ENCODE data around the gene ZSCAN5C.
"Not testable (repeated sequence)": the region's sequence is repeated elsewhere in the genome, so short reads cannot be mapped to it uniquely, and the experiment has no call there.

ZSCAN5C gene

DNA sequence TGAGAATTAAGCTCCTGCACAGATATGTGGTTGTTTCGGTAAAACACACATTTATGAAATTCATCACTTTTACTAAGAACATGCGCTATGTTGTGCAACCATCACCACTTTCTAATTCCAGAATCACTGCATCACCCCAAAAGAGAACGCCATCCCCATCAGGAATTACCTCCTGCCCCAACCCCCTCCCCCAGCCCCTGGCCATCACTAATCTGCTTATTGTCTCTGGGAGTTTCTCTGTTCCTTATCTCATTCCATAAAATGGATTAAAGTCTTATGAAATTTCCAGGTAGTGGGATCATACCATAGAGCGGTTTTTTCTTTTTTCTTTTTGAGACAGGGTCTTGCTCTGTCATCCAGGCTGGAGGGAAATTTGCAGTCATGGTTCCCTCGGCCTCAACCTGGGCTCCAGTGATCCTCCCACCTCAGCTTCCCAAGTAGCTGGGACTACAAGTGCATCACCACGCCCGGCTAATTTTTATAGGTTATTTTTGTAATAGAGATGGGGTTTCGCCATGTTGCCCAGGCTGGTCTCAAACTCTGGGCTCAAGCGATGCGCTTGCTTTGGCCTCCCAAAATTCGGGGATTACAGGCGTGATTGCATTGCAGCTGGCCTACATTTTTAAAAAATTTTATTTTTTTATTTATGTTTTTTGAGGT, 8.0 kb upstream of the ZSCAN5C start:
- DNase-seq = no peak

GRCh38 chr19:56197646-56198045, 4.4 kb upstream of the ZSCAN5C start, which contains the start of gene ZSCAN5B:
TSS of gene ZSCAN5B (minus strand) at chr19:56197783. CDS start at chr19:56193052, 4,731 bp downstream.
- not testable (repeated sequence) for DNase-seq

DNA sequence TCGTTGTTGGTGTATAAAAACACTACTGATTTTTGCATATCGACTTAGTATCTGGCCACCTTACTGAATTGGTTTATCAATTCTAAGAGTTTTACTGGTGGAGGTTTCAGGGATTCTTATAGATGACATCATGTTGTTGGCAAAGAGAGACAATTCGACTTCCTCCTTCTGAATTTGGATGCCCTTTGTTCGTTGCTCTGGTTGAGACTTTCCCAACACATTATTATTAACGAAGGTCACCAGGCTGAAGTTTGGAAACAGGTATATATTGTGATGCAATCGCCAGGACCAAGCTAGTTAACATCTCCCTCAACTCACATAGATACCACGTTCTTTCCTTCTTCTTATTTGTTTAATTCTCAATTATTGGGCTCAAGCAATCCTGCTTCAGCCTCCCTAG, 2.4 kb upstream of the ZSCAN5C start:
- DNase-seq = no peak

GRCh38 chr19:56207581-56207980, 5.5 kb downstream of the ZSCAN5C start:
- DNase-seq = not testable (repeated sequence)

DNA sequence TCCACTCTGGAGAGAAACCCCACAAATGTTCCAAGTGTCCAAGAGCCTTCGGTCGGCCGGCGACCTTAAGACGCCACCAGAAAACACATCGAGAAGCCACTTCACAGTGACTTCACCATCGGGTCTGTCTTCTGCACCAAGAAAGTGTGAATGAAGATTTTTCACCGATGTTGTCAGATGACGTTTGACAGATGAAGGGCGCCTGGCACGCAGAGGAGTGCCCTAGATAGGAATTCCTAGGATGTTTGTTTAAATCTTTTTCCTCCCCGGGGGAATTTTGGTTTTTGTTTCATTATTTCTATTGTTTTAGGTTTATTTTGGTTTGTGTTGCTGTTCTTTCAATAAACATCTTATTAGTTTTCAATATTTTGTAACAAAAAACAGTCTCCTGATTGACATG, 7.0 kb downstream of the ZSCAN5C start:
- DNase-seq = no peak

- not testable (repeated sequence) for DNase-seq
Measured at GRCh38 chr19:56210036-56210435, 8.0 kb downstream of the ZSCAN5C start.

GRCh38 chr19:56211718-56212117, 9.6 kb downstream of the ZSCAN5C start:
- no peak for DNase-seq

- no peak for DNase-seq
Measured at GRCh38 chr19:56217039-56217949, 15.2 kb downstream of the ZSCAN5C start.

- no peak for DNase-seq
Measured at GRCh38 chr19:56218961-56219360, 16.9 kb downstream of the ZSCAN5C start.

DNA sequence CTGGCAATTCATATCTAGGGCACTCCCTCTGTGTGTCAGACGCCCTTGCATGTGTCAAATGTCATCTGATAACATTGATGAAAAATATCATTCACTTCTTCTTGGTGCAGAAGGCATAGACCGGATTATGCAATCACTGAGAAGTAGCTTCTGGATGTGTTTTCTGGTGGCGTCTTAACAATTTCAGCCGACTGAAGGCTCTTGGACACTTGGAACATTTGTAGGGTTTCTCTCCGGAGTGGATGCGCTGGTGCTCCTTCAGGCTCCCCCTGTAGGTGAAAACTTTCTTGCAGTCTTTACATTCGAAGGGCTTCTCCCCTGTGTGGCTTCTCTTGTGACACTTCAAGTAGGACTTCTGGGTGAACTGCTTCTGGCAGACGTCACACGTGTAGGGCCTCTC, 19.4 kb downstream of the ZSCAN5C start:
- not testable (repeated sequence) for DNase-seq

- no peak for DNase-seq
Measured at GRCh38 chr19:56221851-56222250, 19.8 kb downstream of the ZSCAN5C start.

DNA sequence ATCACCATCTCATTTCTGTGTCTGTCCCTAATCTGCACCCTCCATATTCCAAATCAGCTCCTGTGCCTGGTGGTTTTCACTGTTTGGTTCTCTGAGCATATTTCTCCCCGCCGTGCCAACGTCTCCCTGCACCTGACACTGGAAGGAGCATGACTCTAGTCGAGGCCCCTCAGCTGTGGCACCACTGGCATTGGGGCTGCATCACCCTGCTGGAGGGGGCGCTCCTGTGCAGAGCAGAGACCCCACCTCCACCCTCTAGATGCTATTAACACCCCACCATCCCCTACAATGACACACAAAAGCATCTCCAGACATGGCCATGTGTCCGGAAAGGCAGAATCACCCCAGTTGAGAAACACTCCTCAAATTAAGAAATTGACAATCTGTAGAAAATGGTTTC, 20.8 kb downstream of the ZSCAN5C start:
- DNase-seq = no peak

DNA sequence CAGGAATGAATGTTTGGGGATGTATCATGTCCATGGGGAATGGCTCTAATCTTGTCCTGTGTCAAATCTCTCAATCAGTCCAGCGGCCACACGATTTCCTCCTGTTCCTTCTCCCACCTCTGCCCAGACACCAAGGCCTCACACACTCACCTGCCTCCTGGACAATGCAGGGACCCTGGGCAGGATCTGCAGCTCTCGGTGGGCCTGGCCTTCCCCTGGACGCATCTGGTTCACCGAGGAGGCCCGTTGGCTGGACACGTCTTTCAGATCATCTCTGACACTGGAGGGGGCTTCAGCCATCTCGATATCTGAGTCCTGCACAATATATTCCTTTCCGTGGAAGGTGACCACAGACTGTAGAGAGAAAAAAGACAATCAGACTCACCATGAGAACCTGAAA, 21.4 kb downstream of the ZSCAN5C start:
- DNase-seq = no peak

DNA sequence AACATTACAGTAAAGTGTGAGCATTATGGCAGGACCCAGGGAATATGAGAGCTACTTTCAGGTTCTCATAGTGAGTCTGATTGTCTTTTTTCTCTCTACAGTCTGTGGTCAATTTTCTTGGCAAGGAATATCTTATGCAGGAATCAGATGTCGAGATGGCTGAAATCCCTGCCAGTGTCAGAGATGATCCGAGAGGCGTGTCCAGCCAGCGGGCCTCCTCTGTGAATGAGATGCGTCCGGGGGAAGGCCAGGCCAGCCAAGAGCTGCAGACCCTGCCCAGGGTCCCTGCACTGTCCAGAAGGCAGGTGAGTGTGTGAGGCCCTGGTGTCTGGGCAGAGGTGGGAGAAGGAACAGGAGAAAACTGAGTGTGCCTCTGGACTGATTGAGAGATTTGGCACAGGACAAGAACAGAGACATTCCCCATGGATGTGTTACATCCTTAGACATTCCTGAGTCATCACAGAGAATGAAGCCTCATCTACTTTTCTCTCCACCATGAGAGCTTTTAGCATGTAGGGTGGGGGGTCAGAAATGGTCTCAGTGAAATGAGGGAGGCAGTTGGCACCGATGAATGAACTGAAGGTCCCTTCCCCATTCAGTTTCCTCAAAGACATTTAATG, 43.2 kb downstream of the ZSCAN5C start:
- no peak for DNase-seq

DNA sequence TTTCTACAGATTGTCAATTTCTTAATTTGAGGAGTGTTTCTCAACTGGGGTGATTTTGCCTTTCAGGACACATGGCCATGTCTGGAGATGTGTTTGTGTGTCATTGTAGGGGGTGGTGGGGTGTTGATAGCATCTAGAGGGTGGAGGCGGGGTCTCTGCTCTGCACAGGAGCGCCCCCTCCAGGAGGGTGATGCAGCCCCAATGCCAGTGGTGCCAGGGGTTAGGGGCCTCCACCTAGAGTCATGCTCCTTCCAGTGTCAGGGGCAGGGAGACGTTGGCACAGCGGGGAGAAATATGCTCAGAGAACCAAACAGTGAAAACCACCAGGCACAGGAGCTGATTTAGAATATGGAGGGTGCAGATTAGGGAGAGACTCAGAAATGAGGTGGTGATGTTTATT, 43.7 kb downstream of the ZSCAN5C start:
- DNase-seq = not testable (repeated sequence)

DNA sequence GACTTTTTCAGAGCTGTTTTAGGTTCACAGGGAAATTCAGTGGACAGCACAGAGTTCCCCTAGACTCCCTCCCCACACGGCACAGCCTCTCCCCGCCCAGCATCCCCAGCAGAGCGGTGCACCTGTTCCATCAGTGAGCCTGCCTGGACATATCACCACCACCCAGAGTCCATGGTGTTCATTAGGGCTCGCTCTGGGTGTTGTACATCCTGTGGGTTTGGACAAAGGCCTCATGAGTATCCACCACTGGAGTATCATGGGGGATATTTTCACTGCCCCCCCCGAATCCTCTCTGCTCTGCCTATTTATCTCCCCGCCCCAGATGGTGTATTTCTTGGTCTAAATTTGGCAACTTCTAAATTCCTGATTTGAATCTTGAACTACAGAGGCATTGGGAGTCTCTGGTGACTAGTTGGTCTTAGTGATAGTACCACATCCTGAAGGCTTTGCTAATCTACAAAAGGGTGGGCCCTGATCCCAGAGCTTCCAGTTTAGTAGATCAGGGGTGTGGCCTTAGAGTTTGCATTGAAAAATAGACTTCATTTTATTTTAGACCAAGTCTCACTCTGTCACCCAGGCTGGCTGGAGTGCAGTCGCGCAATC, 46.8 kb downstream of the ZSCAN5C start:
- DNase-seq = not testable (repeated sequence)

DNA sequence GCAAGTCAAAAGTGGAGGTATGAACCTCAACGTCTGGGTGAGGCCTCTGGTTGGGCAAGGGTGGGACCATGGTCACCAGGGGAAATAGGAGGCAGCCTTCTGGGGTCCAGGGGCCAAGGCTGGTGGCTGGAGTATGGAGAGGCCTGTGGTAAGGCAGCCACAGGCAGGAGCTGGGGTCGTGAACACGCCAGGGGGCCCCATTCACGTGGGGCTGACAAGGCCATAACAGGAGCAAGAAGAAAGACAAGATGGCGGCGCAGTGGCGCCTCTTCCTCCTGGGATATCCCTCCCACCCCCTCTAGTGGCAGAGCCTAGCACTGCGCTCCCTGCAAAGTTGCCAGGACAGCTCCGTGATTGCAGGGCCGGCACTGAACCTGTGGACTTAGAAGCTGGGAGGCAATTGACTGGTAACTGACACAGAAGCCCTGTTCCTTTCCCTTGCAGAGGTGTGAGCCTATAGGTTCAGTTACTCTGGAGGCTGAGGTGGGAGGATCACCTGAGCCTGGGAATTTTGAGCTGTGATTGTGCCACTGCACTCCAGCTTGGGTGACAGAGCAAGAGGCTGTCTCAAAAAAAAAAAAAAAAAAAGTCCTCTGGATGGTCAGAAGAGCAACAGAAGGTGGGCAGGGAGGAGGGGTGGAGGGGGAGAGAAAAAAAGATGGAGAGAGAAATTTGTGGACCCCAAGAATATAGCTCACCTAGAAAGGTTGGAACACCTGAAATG, 50.8 kb downstream of the ZSCAN5C start:
- DNase-seq = peak; percentile 25

DNA sequence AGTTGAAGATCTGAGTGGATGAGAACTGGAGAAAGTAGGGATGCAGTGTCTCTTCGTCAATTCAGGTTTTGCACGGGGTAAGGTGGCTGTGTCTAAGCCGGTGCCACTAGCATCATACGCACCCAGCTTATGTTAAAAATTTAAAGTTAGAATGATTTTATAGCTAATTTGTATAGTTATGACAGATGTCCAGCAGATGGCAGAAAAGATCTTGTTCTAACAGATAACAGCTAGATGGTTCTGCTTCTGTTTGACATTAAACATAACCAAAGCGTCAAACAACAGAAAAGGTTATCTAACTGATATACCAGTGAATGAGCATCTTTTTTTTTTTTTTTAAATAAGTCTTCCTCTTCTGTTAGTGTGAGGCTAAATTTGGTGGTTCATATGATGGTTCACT, 51.7 kb downstream of the ZSCAN5C start:
- DNase-seq = no peak

DNA sequence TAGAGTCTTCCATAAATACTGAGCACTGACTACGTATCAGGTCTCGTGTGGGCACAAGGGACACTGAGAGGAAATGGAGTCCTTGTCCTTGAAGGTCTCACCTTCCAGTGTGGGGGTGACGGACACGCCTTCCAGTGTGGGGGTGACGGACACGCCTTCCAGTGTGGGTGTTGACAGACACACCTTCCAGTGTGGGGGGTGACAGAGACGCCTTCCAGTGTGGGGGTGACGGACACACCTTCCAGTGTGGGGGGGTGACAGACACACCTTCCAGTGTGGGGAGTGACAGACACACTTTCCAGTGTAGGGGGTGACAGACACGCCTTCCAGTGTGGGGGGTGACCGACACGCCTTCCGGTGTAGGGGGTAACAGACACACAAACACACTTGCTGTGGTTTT, 56.2 kb downstream of the ZSCAN5C start:
- DNase-seq = no peak
